Measurements from ENCODE around the gene TMEM187. TPM values are rescaled to one million over a fixed set of nuclear protein-coding genes. Genes with fewer than 3 reads are reported as not detected.

Gene TMEM187
- polyA plus RNA-seq, 2 of the 4 experiments (the other 2 are of a cell fraction), result 7.8 to 10.6 TPM

DNA sequence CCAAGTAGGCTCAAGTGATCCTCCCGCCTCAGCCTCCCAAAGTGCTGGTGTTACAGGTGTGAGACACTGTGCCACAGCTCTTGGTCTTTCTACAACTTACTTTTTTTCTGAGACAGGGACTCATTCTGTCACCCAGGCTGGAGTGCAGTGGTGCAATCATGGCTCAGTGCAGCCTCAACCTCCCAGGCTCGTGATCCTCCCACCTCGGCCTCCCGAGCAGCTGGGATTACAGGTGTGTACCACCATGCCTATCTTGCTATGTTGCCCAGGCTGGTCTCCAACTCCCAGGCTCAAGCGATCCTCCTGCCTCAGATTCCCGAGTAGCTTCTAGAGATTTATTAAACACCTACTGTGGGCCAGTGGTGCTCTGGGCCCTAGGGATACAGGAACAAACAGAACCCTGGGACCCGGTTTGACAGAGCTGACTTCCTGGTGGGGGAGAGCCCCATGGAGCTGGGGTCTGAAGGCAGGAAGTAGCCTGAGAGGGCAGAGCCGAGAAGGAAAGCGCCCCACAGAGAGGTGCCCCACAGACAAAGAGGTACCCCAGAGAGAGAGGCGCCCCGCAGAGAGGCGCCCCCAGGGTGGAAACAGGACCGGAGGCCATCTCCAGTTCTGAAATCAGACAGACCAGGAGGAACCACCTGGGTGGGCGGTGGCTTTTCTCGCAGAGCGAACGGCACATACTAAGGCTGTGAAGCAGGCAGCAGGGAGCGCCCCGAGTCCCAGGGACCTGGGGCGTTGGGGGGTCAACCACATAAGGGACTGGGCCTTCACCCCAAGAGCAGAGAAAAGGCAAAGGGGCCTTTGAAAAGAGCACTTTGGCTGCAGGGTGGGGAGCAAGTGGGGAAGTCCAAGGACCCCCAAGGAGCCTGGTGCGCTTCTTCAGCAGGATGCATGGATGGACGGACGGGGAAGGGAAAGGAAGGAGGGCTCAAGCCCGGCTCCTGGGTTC lies 42.2 kb downstream of the TMEM187 start:
- no peak for ATAC-seq
- no peak for TF ChIP-seq MAFK (IDR thresholded peaks at IDR 0.05; ENCODE audit: partially characterized antibody)
- no peak for TF ChIP-seq HEYL (CRISPR knock-in tag; IDR thresholded peaks at IDR 0.05)
- no peak for TF ChIP-seq POLR2A (IDR thresholded peaks at IDR 0.05; ENCODE audit: low read length)
- TF ChIP-seq RAD21 (conservative IDR thresholded peaks at IDR 0.05 in 1 of 2, IDR thresholded peaks at IDR 0.05 in 1 of 2), result no peak
- Histone ChIP-seq H3K27ac (no peak overlapping the region), H3K9me3 (no peaks in the 10 kb centered on the region), H3K4me3 (no peak overlapping the region), H3K4me2 (no peak overlapping the region), H3K4me1 (peaks cover 21% of the 10 kb centered on the region)
- 88% methylated on average over 20 of the region's 24 CpGs for WGBS (ENCODE audit: missing lambda C conversion rate)
- CTCF ChIA-PET, result interaction anchor here (0.6 to 3.0 kb wide), 25 partner anchors 10 to 312 kb away, joined by 3 to 22 read pairs (median 7); no protein-coding TSS in a partner anchor
- no peak for FAIRE-seq
- POLR2A ChIA-PET, result interaction anchor here (1.8 kb wide), 1 partner anchor 32 kb away, joined by 6 read pairs; no protein-coding TSS in a partner anchor
- no peak for DNase-seq (ENCODE audit: low read depth in 1 of 2, low spot score in 1 of 2)

DNA sequence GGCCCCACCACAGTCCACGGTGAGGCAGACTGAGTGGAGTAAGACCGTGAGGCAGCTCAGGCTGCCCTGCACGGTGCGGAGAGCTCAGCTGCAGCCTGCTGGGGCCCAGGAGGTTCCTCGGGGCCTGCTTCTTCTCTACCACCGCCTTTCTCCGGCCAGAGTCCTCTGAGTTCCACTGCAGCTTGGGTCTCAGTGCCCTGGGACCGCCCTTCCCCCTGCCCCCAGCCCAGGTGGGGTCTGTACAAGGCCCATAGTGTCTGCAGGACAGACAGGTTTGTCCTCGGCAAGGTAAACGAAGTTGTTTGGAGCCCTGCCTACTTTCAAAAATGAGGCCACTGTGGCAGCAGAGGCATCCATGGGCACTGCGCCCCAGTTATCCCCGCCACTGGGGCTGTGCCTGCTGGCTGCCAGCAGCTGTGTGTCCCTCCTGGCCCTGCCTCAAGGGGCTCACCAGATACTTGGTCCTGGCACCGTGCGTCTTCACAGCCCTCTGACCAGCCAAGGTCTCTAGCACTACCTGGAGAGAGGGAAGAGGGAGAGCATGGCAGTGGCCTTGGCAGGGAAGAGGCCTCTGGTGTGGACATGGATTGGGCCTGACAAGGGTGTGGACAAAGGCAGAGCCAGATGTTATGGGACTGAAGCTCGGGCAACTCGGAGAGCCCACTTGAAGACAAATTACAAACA lies 43.2 kb downstream of the TMEM187 start:
- ChIA-PET CTCF (interaction anchor here (1.2 to 2.3 kb wide), 3 partner anchors 11 to 37 kb away, joined by 3 to 7 read pairs (median 3); no protein-coding TSS in a partner anchor), POLR2A (no interaction called here)
- FAIRE-seq, result no peak
- 92% methylated on average over 12 of the region's 16 CpGs for WGBS (ENCODE audit: missing lambda C conversion rate)
- no peak for ATAC-seq
- H3K27ac ChIP-seq, result peak overlapping the region in 1 of 2 experiments; percentile 27; a peak in 1 of 6 replicates
- no peak overlapping the region for H3K4me2 ChIP-seq
- H3K4me3 ChIP-seq, result no peak overlapping the region
- H3K4me1 ChIP-seq, result peaks cover 21% of the 10 kb centered on the region
- H3K9me3 ChIP-seq, result no peaks in the 10 kb centered on the region
- TF ChIP-seq HOXA7 (CRISPR knock-in tag; IDR thresholded peaks at IDR 0.05) (no peak), RNF2 (IDR thresholded peaks at IDR 0.05; ENCODE audit: borderline replicate concordance, low read depth) (no peak), SMC3 (IDR thresholded peaks at IDR 0.05) (no peak), ZFP36 (IDR thresholded peaks at IDR 0.05; ENCODE audit: borderline replicate concordance, partially characterized antibody) (no peak), RAD21 (conservative IDR thresholded peaks at IDR 0.05 in 1 of 2, IDR thresholded peaks at IDR 0.05 in 1 of 2) (no peak), HEYL (CRISPR knock-in tag; IDR thresholded peaks at IDR 0.05) (no peak)
- TF ChIP-seq, protein P1, sequence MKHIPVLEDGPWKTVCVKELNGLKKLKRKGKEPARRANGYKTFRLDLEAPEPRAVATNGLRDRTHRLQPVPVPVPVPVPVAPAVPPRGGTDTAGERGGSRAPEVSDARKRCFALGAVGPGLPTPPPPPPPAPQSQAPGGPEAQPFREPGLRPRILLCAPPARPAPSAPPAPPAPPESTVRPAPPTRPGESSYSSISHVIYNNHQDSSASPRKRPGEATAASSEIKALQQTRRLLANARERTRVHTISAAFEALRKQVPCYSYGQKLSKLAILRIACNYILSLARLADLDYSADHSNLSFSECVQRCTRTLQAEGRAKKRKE (CRISPR knock-in tag; IDR thresholded peaks at IDR 0.05; ENCODE audit: low read depth), result no peak
- TF ChIP-seq, protein P2, sequence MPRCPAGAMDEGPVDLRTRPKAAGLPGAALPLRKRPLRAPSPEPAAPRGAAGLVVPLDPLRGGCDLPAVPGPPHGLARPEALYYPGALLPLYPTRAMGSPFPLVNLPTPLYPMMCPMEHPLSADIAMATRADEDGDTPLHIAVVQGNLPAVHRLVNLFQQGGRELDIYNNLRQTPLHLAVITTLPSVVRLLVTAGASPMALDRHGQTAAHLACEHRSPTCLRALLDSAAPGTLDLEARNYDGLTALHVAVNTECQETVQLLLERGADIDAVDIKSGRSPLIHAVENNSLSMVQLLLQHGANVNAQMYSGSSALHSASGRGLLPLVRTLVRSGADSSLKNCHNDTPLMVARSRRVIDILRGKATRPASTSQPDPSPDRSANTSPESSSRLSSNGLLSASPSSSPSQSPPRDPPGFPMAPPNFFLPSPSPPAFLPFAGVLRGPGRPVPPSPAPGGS (IDR thresholded peaks at IDR 0.05), result no peak
- TF ChIP-seq, protein P3, sequence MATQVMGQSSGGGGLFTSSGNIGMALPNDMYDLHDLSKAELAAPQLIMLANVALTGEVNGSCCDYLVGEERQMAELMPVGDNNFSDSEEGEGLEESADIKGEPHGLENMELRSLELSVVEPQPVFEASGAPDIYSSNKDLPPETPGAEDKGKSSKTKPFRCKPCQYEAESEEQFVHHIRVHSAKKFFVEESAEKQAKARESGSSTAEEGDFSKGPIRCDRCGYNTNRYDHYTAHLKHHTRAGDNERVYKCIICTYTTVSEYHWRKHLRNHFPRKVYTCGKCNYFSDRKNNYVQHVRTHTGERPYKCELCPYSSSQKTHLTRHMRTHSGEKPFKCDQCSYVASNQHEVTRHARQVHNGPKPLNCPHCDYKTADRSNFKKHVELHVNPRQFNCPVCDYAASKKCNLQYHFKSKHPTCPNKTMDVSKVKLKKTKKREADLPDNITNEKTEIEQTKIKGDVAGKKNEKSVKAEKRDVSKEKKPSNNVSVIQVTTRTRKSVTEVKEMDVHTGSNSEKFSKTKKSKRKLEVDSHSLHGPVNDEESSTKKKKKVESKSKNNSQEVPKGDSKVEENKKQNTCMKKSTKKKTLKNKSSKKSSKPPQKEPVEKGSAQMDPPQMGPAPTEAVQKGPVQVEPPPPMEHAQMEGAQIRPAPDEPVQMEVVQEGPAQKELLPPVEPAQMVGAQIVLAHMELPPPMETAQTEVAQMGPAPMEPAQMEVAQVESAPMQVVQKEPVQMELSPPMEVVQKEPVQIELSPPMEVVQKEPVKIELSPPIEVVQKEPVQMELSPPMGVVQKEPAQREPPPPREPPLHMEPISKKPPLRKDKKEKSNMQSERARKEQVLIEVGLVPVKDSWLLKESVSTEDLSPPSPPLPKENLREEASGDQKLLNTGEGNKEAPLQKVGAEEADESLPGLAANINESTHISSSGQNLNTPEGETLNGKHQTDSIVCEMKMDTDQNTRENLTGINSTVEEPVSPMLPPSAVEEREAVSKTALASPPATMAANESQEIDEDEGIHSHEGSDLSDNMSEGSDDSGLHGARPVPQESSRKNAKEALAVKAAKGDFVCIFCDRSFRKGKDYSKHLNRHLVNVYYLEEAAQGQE (IDR thresholded peaks at IDR 0.05), result no peak
- DNase-seq (ENCODE audit: low read depth in 1 of 2, low spot score in 1 of 2), result no peak

All from A549 (cell line).